Measurements from ENCODE around the gene GALNT12.

GALNT12 gene

GRCh38 chr9:98780059-98780749 is 27.3 kb upstream of the GALNT12 start:
- POLR2A ChIA-PET: no interaction called here
- CTCF ChIA-PET: no interaction called here
- no peak for DNase-seq (ENCODE audit: extremely low spot score)
- TF ChIP-seq CTCF (IDR thresholded peaks at IDR 0.05; ENCODE audit: control extremely low read depth, extremely low read depth, low read depth, missing control alignments): no peak

GRCh38 chr9:98781588-98782383 is 25.7 kb upstream of the GALNT12 start:
- ChIA-PET POLR2A (no interaction called here), CTCF (interaction anchor here (3.0 kb wide), 1 partner anchor 10 kb away, joined by 9 read pairs; no protein-coding TSS in a partner anchor)
- no peak for DNase-seq (ENCODE audit: extremely low spot score)
- no peak for TF ChIP-seq CTCF (IDR thresholded peaks at IDR 0.05; ENCODE audit: control extremely low read depth, extremely low read depth, low read depth, missing control alignments)

GRCh38 chr9:98783518-98784226 is 23.8 kb upstream of the GALNT12 start:
- TF ChIP-seq CTCF (IDR thresholded peaks at IDR 0.05; ENCODE audit: control extremely low read depth, extremely low read depth, low read depth, missing control alignments): no peak
- POLR2A ChIA-PET: no interaction called here
- no peak for DNase-seq (ENCODE audit: extremely low spot score)
- CTCF ChIA-PET: interaction anchor here (1.0 to 5.8 kb wide), 4 partner anchors 9 to 18 kb away, joined by 3 to 52 read pairs (median 6); no protein-coding TSS in a partner anchor

- ChIA-PET CTCF (interaction anchor here (1.0 to 5.8 kb wide), 4 partner anchors 7 to 19 kb away, joined by 3 to 52 read pairs (median 6); no protein-coding TSS in a partner anchor), POLR2A (no interaction called here)
- DNase-seq (ENCODE audit: extremely low spot score): no peak
- TF ChIP-seq CTCF (IDR thresholded peaks at IDR 0.05; ENCODE audit: control extremely low read depth, extremely low read depth, low read depth, missing control alignments): no peak
Measured at GRCh38 chr9:98784831-98785806, 22.4 kb upstream of the GALNT12 start.

GRCh38 chr9:98786750-98787510 is 20.5 kb upstream of the GALNT12 start:
- TF ChIP-seq CTCF (IDR thresholded peaks at IDR 0.05; ENCODE audit: control extremely low read depth, extremely low read depth, low read depth, missing control alignments): no peak
- ChIA-PET CTCF (interaction anchor here (1.1 to 5.8 kb wide), 2 partner anchors 12 to 250 kb away, joined by 3 to 52 read pairs; no protein-coding TSS in a partner anchor), POLR2A (no interaction called here)
- no peak for DNase-seq (ENCODE audit: extremely low spot score)

Data from GM10248 (cell line).